HepG2 (cell line): Measurements from ENCODE around the gene RPS28. TPM values are rescaled to one million over a fixed set of nuclear protein-coding genes. Genes with fewer than 3 reads are reported as not detected.

Experiments used
- ERF ChIP-seq: IDR thresholded peaks from 2 replicates; pipeline ENCODE4 v1.6.1; 2018; ENCODE audit warnings: missing biosample characterization, missing genetic modification reagents
- GATAD1 ChIP-seq: IDR thresholded peaks from 2 replicates; pipeline ENCODE4 v1.6.1; 2016; ENCODE audit warnings: missing genetic modification reagents, missing compliant biosample characterization
- HDAC1 ChIP-seq: sonication (generic); formaldehyde crosslinking; IDR thresholded peaks from 2 replicates; pipeline ENCODE4 v1.5.1; 2020; ENCODE audit warnings: mild to moderate bottlenecking, missing genetic modification reagents
- HDAC2 ChIP-seq: sonication (generic); formaldehyde crosslinking; IDR thresholded peaks from 2 replicates; pipeline ENCODE4 v1.4.0; 2020; ENCODE audit warnings: missing genetic modification reagents
- JUND ChIP-seq: sonication (generic); formaldehyde crosslinking; IDR thresholded peaks from 2 replicates; pipeline ENCODE4 v1.8.0; 2022; ENCODE audit warnings: mild to moderate bottlenecking, missing genetic modification reagents
- KAT8 ChIP-seq: IDR thresholded peaks from 2 replicates; pipeline ENCODE4 v1.6.1; 2016; ENCODE audit warnings: missing genetic modification reagents, missing compliant biosample characterization
- KDM2A ChIP-seq: sonication (generic); formaldehyde crosslinking; IDR thresholded peaks from 2 replicates; pipeline ENCODE4 v1.4.0; 2020; ENCODE audit warnings: low read depth, missing genetic modification reagents, borderline replicate concordance
- MAZ ChIP-seq, 2 experiments: sonication (generic) in 1 of 2; formaldehyde crosslinking in 1 of 2; IDR thresholded peaks; 2 replicates each; pipeline versions ENCODE4 v1.5.0 to v1.6.1; 2012 to 2020; ENCODE audit warnings: low read depth in 2 of 2, mild to moderate bottlenecking in 2 of 2, borderline replicate concordance in 1 of 2, improper control_type of control experiment in 1 of 2, low read length in 1 of 2, missing genetic modification reagents in 1 of 2, moderate library complexity in 1 of 2
- MBD4 ChIP-seq: IDR thresholded peaks from 2 replicates; pipeline ENCODE4 v1.6.1; 2012; ENCODE audit warnings: low read length, inconsistent platforms, borderline replicate concordance
- RARA ChIP-seq: IDR thresholded peaks from 2 replicates; pipeline ENCODE4 v1.6.1; 2016; ENCODE audit warnings: missing genetic modification reagents, missing compliant biosample characterization
- SMAD3 ChIP-seq: sonication (generic); formaldehyde crosslinking; IDR thresholded peaks from 2 replicates; pipeline ENCODE4 v1.4.0; 2020; ENCODE audit warnings: missing genetic modification reagents
- SNAPC2 ChIP-seq: sonication (generic); formaldehyde crosslinking; IDR thresholded peaks from 2 replicates; pipeline ENCODE4 v1.8.1; 2022; ENCODE audit warnings: mild to moderate bottlenecking, missing genetic modification reagents
- SP5 ChIP-seq: IDR thresholded peaks from 2 replicates; pipeline ENCODE4 v1.6.1; 2016; ENCODE audit warnings: low read depth, borderline replicate concordance
- YEATS4 ChIP-seq: sonication (generic); formaldehyde crosslinking; IDR thresholded peaks from 2 replicates; pipeline ENCODE4 v1.4.0; 2020; ENCODE audit warnings: missing genetic modification reagents, borderline replicate concordance
- ZKSCAN8 ChIP-seq: IDR thresholded peaks from 2 replicates; pipeline ENCODE4 v1.6.1; 2016; ENCODE audit warnings: borderline replicate concordance, missing genetic modification reagents, missing compliant biosample characterization
- ZNF205 ChIP-seq: IDR thresholded peaks from 2 replicates; pipeline ENCODE4 v1.6.1; 2018; ENCODE audit warnings: missing biosample characterization, missing genetic modification reagents
- ZNF292 ChIP-seq: sonication (generic); formaldehyde crosslinking; IDR thresholded peaks from 2 replicates; pipeline ENCODE4 v1.8.1; 2022; ENCODE audit warnings: mild to moderate bottlenecking, low read depth, missing genetic modification reagents, borderline replicate concordance
- ZNF556 ChIP-seq: sonication (generic); formaldehyde crosslinking; IDR thresholded peaks from 2 replicates; pipeline ENCODE4 v1.4.0; 2020; ENCODE audit warnings: mild to moderate bottlenecking, missing genetic modification reagents, borderline replicate concordance
- ZNF703 ChIP-seq: sonication (generic); formaldehyde crosslinking; IDR thresholded peaks from 2 replicates; pipeline ENCODE4 v1.5.1; 2020; ENCODE audit warnings: missing genetic modification reagents, mild to moderate bottlenecking, moderate library complexity, borderline replicate concordance
- polyA plus RNA-seq, 8 experiments: library from polyadenylated mRNA; depleted of rRNA in 3 of 8; stranded (reverse) in 7 of 8; unstranded in 1 of 8; fragments of >200 nt; fragmentation: Illumina TruSeq in 4 of 8; extraction: Trizol in 4 of 8; gene quantifications; 2 replicates each; pipeline versions ENCODE4 v1.2.1 to v1.2.3, GENCODE V29; 2011 to 2016; ENCODE audit warnings: low read depth in 4 of 8, missing spikeins in 1 of 8, mixed read lengths in 1 of 8; ENCODE audit not compliant: insufficient read depth in 1 of 8
- total RNA-seq, 5 experiments: library from RNA; depleted of rRNA; stranded (reverse); fragments of >200 nt; fragmentation: Illumina TruSeq; extraction: Trizol; gene quantifications; 2 replicates each; pipeline ENCODE4 v1.2.3, GENCODE V29; 2016; ENCODE audit warnings: low read depth in 1 of 5
- TF ChIP-seq, protein P1 (sequence below): sonication (generic); formaldehyde crosslinking; conservative IDR thresholded peaks from 2 replicates; pipeline ENCODE4 v1.4.0; 2020; ENCODE audit warnings: mild to moderate bottlenecking, missing genetic modification reagents, moderate library complexity
- TF ChIP-seq, protein P2 (sequence below): sonication (generic); formaldehyde crosslinking; IDR thresholded peaks from 2 replicates; pipeline ENCODE4 v1.4.0; 2020; ENCODE audit warnings: missing genetic modification reagents
- TF ChIP-seq, protein P3 (sequence below): sonication (generic); formaldehyde crosslinking; IDR thresholded peaks from 2 replicates; pipeline ENCODE4 v1.4.0; 2020; ENCODE audit warnings: low read depth, mild to moderate bottlenecking, missing genetic modification reagents
- TF ChIP-seq, protein P4 (sequence below): IDR thresholded peaks from 2 replicates; pipeline ENCODE4 v1.6.1; 2016; ENCODE audit warnings: missing genetic modification reagents, missing compliant biosample characterization

RPS28 gene
- total and polyA plus RNA-seq, 2 of the 13 experiments (the other 11 are each of a cell fraction or from before 2014, with no cell fraction given) = 281 to 545 TPM

DNA sequence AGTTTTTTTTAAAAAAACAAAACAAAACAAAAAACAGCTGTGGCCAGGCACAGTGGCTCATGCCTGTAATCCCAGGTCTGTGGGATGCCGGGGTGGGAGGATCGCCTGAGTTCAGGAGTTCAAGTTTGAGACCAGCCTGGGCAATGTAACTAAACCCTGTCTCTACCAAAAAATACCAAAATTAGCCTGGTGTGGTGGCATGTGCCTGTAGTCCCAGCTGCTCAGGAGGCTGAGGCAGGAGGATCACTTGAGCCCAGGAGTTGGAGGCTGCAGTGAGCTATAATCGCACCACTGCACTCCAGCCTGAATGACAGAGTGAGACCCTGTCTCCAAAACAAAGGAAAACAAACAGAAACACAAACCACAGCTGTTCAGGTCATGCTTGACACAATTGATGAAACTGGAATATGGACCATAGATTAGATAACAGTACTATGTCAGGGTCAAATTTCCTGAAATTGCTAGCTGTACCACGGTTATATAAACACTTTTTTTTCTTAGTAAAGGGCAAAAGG, 35.8 kb downstream of the RPS28 start (continued):
- TF ChIP-seq ZNF556 (peak; percentile 46; the same call in 1 of the 2 replicates), HDAC1 (peak; percentile 92), ERF (CRISPR knock-in tag) (peak; percentile 77; the same call in 1 of the 2 replicates), RARA (CRISPR knock-in tag) (peak; percentile 98), GATAD1 (CRISPR knock-in tag) (peak; percentile 52; the same call in 1 of the 2 replicates), SP5 (CRISPR knock-in tag) (peak; percentile 69; the same call in 1 of the 2 replicates), MBD4 (no peak), YEATS4 (CRISPR knock-in tag) (peak; percentile 59; the same call in 1 of the 2 replicates), SNAPC2 (CRISPR knock-in tag) (no peak), KAT8 (CRISPR knock-in tag) (peak; percentile 84), ZKSCAN8 (peak; percentile 79), ZNF703 (CRISPR knock-in tag) (peak; percentile 37; the same call in 1 of the 2 replicates), MAZ (IDR thresholded peaks at IDR 0.05; ENCODE audit: borderline replicate concordance, low read depth, low read length) (no peak), MAZ (CRISPR knock-in tag; IDR thresholded peaks at IDR 0.05; ENCODE audit: low read depth) (peak; percentile 14; the same call in 1 of the 2 replicates), HDAC2 (peak; percentile 97), ZNF292 (CRISPR knock-in tag) (peak; percentile 96), KDM2A (CRISPR knock-in tag) (no peak), JUND (CRISPR knock-in tag) (0 out of 2 replicates have a peak, but pooled peaks have one; percentile 23), SMAD3 (CRISPR knock-in tag) (peak; percentile 47; the same call in 1 of the 2 replicates), ZNF205 (peak; percentile 72; the same call in 1 of the 2 replicates)
- TF ChIP-seq, protein P1, sequence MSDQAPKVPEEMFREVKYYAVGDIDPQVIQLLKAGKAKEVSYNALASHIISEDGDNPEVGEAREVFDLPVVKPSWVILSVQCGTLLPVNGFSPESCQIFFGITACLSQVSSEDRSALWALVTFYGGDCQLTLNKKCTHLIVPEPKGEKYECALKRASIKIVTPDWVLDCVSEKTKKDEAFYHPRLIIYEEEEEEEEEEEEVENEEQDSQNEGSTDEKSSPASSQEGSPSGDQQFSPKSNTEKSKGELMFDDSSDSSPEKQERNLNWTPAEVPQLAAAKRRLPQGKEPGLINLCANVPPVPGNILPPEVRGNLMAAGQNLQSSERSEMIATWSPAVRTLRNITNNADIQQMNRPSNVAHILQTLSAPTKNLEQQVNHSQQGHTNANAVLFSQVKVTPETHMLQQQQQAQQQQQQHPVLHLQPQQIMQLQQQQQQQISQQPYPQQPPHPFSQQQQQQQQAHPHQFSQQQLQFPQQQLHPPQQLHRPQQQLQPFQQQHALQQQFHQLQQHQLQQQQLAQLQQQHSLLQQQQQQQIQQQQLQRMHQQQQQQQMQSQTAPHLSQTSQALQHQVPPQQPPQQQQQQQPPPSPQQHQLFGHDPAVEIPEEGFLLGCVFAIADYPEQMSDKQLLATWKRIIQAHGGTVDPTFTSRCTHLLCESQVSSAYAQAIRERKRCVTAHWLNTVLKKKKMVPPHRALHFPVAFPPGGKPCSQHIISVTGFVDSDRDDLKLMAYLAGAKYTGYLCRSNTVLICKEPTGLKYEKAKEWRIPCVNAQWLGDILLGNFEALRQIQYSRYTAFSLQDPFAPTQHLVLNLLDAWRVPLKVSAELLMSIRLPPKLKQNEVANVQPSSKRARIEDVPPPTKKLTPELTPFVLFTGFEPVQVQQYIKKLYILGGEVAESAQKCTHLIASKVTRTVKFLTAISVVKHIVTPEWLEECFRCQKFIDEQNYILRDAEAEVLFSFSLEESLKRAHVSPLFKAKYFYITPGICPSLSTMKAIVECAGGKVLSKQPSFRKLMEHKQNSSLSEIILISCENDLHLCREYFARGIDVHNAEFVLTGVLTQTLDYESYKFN = peak; percentile 95
- TF ChIP-seq, protein P2, sequence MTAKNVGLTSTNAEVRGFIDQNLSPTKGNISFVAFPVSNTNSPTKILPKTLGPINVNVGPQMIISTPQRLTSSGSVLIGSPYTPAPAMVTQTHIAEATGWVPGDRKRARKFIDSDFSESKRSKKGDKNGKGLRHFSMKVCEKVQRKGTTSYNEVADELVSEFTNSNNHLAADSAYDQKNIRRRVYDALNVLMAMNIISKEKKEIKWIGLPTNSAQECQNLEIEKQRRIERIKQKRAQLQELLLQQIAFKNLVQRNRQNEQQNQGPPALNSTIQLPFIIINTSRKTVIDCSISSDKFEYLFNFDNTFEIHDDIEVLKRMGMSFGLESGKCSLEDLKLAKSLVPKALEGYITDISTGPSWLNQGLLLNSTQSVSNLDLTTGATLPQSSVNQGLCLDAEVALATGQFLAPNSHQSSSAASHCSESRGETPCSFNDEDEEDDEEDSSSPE = peak; percentile 18; the same call in 1 of the 2 replicates
- TF ChIP-seq, protein P3, sequence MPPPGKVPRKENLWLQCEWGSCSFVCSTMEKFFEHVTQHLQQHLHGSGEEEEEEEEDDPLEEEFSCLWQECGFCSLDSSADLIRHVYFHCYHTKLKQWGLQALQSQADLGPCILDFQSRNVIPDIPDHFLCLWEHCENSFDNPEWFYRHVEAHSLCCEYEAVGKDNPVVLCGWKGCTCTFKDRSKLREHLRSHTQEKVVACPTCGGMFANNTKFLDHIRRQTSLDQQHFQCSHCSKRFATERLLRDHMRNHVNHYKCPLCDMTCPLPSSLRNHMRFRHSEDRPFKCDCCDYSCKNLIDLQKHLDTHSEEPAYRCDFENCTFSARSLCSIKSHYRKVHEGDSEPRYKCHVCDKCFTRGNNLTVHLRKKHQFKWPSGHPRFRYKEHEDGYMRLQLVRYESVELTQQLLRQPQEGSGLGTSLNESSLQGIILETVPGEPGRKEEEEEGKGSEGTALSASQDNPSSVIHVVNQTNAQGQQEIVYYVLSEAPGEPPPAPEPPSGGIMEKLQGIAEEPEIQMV (CRISPR knock-in tag) = no peak
- TF ChIP-seq, protein P4, sequence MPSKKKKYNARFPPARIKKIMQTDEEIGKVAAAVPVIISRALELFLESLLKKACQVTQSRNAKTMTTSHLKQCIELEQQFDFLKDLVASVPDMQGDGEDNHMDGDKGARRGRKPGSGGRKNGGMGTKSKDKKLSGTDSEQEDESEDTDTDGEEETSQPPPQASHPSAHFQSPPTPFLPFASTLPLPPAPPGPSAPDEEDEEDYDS (CRISPR knock-in tag) = 0 out of 2 replicates have a peak, but pooled peaks have one; percentile 36
